NCI-H2171 treated with DMSO at 0.1 percent for 48 hours (cell line): ENCODE data around the gene TMEM247.

Source experiments
- DNase-seq: peaks from one replicate; lab custom pipeline; 2025; lab: John Stamatoyannopoulos, UW

TMEM247 gene

GRCh38 chr2:46479265-46479664 lies at the start of gene TMEM247:
TMEM247 (plus strand) TSS chr2:46479565.
- no peak for DNase-seq

- DNase-seq = no peak
Measured at GRCh38 chr2:46430413-46430812, 49.0 kb upstream of the TMEM247 start.

DNA sequence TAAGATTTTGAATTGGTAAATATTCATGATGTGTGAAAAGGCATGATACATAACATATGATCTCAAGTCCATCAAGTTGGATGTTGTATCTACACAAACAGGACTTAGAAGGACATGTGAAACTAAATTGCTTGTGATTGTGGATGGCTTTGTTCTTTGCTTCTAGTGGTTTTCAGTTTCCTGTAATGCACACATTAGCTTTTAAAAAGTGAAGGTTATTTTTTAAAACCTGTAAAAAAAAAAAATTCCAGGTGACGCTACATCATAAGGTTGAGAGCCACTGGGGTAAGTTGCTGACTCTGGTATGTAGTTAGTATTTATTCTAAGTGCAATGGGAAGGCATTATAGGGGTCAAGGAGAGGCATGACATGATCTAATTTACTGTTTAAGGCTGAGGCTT lies 48.4 kb upstream of the TMEM247 start:
- no peak for DNase-seq

- DNase-seq = peak; percentile 34
Measured at GRCh38 chr2:46431481-46432235, 47.7 kb upstream of the TMEM247 start.

DNA sequence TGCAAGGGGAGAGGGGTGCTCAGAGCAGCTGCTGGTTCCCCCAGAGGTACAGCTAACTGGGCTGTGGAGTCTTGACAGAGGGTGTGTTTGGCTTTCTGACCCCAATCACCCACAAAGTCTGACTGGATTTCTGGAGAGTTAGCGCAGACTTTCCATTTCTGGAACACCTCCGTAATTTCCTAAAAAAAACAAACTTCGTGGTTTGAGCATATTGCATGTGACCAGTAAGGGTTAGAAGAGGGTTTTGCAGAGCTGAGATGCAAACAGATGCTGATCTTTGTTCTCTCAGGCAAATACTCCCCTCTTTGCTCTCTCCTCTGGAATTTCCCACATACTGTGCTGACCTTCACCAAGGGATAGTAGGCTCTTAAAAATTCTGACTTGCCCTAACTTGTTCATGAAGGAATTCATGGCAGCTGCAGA lies 44.5 kb upstream of the TMEM247 start:
- DNase-seq = no peak

- DNase-seq = no peak
Measured at GRCh38 chr2:46435353-46435752, 44.0 kb upstream of the TMEM247 start.

GRCh38 chr2:46435796-46436360 lies 43.5 kb upstream of the TMEM247 start:
- no peak for DNase-seq

- no peak for DNase-seq
Measured at GRCh38 chr2:46436800-46437199, 42.6 kb upstream of the TMEM247 start.

DNA sequence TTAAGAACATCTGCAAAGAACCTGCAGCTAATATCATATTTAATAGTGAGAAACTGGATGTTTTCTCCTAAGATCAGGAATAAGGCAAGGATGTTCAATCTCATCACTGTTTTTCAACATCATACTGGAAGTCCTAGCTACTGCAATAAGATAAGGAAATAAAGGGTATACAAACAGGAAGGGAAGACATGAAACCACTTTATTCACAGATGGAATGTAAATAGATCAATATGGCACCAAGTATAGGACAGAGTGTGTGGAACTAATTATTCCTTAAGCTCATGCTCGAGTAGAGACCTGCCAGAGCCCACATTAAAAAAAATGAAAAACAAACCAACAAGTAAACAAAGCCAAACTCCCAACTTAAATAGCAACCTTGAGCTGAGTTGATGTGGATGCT lies 41.3 kb upstream of the TMEM247 start:
- DNase-seq = no peak

- DNase-seq = no peak
Measured at GRCh38 chr2:46438794-46439193, 40.6 kb upstream of the TMEM247 start.

- DNase-seq = no peak
Measured at GRCh38 chr2:46439582-46439981, 39.8 kb upstream of the TMEM247 start.

DNA sequence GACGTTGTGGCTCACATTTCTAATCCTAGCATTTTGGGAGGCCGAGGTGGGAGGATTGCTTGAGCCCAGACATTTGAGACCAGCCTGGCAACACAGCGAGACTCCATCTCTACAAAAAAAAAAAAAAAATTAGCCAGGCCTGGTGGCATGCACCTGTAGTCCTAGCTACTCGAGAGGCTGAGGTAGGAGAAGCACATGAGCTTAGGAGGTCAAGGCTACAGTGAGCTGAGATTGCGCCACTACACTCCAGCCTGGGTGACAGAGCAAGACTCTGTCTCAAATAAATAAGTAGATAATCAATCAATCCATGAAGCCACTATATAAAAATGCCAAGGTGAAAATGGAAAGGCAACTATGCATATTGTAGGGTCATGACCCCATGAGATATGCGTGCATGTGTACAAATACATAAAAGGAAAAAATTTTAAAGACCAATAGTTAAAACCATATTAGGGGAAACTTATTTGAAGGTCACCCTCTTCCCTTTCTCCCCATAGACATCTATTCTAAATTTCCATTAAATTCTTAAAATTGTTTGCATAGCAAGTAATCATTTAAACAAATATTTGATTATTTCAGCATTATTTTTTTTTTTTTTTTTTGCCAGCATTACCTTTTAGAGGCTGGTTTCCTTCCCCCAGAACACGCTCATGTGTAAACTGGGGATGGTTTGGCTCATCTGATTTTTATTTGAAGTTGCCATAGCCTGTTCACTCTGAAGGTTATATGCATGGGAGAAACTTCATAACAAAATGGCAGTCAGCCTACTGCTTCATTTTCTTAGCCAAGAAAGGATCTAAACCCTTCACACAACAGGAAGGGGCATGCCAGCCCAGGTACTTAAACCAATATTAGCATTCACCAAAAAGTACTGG lies 37.3 kb upstream of the TMEM247 start:
- no peak for DNase-seq

GRCh38 chr2:46444732-46445131 lies 34.6 kb upstream of the TMEM247 start:
- DNase-seq = no peak

DNA sequence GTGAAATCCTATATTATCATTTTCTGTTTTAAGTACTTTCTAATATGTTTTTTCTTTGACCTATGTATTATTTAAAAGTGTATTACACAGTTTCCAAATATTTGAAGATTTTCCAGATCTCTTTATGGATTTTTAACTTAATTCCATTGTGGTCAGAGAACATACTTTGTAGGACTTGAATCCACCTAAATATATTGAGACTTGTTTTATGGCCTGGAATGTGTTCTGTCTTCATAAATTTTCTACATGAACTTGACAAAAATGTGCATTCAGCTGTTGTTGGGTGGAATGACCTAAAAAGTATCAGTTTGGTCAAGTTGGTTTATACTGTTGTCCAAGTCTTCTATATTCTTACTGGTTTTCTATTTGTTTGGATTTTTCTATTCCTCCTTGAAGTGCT lies 33.8 kb upstream of the TMEM247 start:
- DNase-seq = no peak

GRCh38 chr2:46446871-46447568 lies 32.3 kb upstream of the TMEM247 start:
- DNase-seq = peak; percentile 11

DNA sequence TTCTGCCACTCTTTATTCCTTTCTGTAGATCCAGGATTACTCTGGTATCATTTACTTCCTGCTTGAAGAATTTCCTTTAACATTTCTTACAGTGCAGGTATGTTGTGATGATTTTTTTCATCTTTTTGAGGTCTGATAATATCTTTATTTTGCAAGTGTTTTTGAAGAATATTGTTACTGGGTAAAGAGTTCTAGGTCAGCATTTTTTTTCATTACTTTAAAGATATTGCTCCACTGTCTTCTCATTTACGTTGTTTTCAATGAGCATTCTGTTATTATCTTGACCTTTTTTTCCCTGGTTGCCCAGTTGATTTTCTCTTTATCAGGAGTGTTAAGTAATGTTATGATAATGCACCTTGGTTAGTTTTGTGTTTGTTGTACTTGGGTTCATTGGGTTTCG lies 31.7 kb upstream of the TMEM247 start:
- no peak for DNase-seq

- DNase-seq = no peak
Measured at GRCh38 chr2:46448111-46448510, 31.3 kb upstream of the TMEM247 start.

DNA sequence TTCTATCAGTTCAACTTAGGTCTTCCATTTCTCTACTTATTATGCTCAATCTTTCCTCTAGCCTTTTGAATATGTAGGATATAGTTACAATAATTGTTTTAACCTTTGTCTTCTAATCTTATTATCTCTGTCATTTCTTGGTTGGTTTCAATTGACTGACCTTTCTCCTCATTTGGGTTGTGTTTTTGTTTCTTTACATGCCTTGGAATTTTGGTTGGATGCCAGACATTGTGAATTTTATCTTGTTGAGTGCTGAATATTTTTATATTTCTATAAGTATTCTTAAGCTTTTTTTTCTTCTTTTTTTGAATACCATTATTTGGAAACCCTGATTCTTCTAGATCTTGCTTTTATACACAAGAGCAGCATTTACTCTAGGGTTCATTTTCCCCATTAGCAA lies 30.7 kb upstream of the TMEM247 start:
- DNase-seq = no peak

- no peak for DNase-seq
Measured at GRCh38 chr2:46449700-46450099, 29.7 kb upstream of the TMEM247 start.

- no peak for DNase-seq
Measured at GRCh38 chr2:46451131-46451711, 28.1 kb upstream of the TMEM247 start.

- no peak for DNase-seq
Measured at GRCh38 chr2:46456789-46457188, 22.6 kb upstream of the TMEM247 start.
